GM19239 (cell line): ENCODE data around the gene COMTD1.
"Not testable (repeated sequence)": the region's sequence is repeated elsewhere in the genome, so short reads cannot be mapped to it uniquely, and the experiment has no call there.

Experiments used
- DNase-seq: peaks from one replicate; pipeline ENCODE4 v3.0.0; 2011; ENCODE audit warnings: low spot score; ENCODE audit not compliant: insufficient read length
- FAIRE-seq: peaks from 2 replicates; lab custom pipeline; 2011; peaks lifted over from hg19 to GRCh38; lab: Jason Lieb, UNC

The COMTD1 gene

GRCh38 chr10:75199949-75200348 is 35.8 kb downstream of the COMTD1 start:
- not testable (repeated sequence) for DNase-seq, FAIRE-seq

GRCh38 chr10:75197906-75198305 is 37.9 kb downstream of the COMTD1 start:
- no peak for DNase-seq
- FAIRE-seq = no peak

GRCh38 chr10:75197066-75197465 is 38.7 kb downstream of the COMTD1 start:
- FAIRE-seq = no peak
- no peak for DNase-seq

- DNase-seq (no peak), FAIRE-seq (no peak)
Measured at GRCh38 chr10:75195035-75195763, 40.6 kb downstream of the COMTD1 start.

- not testable (repeated sequence) for DNase-seq, FAIRE-seq
Measured at GRCh38 chr10:75194625-75195024, 41.1 kb downstream of the COMTD1 start.

GRCh38 chr10:75191821-75192568 is 43.8 kb downstream of the COMTD1 start:
- no peak for DNase-seq
- no peak for FAIRE-seq

GRCh38 chr10:75189266-75190096 is 46.3 kb downstream of the COMTD1 start:
- FAIRE-seq (no peak), DNase-seq (no peak)

- DNase-seq, FAIRE-seq: not testable (repeated sequence)
Measured at GRCh38 chr10:75188522-75188921, 47.2 kb downstream of the COMTD1 start.

GRCh38 chr10:75187961-75188426 is 47.8 kb downstream of the COMTD1 start:
- FAIRE-seq = peak; percentile 74
- peak; percentile 47 for DNase-seq

- no peak for DNase-seq
- no peak for FAIRE-seq
Measured at GRCh38 chr10:75186310-75186709, 49.4 kb downstream of the COMTD1 start.
